ENCODE data around the gene IL21R. TPM values are rescaled to one million over a fixed set of nuclear protein-coding genes. Genes with fewer than 3 reads are reported as not detected.

Gene IL21R
- total and polyA plus RNA-seq, 3 donors from 2014 or later = 0.31 to 2.3 (median 0.87) TPM

DNA sequence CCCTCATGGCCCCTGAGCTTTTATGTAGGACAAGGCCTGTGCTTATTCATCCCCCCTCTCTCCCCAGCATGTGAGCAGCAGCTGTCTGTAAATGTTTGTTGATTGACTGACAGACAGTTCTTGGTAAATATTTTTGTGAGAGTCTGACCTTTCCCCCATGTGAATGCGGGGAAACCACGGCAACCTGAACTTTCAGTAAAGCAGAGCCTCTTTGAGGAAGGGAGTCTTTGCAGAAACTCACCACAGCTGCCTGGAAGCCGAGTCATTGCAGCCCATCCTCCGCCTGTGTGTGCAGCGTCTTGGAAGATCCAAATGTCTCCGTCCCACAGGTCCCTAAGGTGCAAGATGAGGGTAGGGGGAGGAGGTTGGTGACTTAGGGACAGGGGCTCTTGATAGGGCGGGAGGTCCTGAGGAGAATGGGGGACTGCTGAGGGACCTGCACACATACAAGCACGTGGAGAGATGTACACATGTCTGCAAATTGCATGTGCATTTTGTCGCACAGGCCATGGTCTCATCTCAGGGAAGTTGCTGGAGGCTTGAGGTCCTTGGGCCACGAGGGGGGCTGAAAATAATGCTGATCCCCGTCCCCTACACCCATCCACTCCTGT, 23.0 kb upstream of the IL21R start:
- Histone ChIP-seq H3K9me3 (no peaks in the 10 kb centered on the region), H3K36me3 (ENCODE audit: low read depth, missing control alignments) (no peaks in the 10 kb centered on the region), H3K27me3 (no peaks in the 10 kb centered on the region), H3K4me3 (no peak overlapping the region), H3K27ac (no peak overlapping the region), H3K4me1 (peaks cover 2% of the 10 kb centered on the region)
- WGBS, 2 donors = 72 to 80% methylated on average over 10 to 11 of the region's 11 CpGs
- DNase-seq = no peak
- TF ChIP-seq POLR2A (IDR thresholded peaks at IDR 0.05) = no peak
- TF ChIP-seq, protein P1, sequence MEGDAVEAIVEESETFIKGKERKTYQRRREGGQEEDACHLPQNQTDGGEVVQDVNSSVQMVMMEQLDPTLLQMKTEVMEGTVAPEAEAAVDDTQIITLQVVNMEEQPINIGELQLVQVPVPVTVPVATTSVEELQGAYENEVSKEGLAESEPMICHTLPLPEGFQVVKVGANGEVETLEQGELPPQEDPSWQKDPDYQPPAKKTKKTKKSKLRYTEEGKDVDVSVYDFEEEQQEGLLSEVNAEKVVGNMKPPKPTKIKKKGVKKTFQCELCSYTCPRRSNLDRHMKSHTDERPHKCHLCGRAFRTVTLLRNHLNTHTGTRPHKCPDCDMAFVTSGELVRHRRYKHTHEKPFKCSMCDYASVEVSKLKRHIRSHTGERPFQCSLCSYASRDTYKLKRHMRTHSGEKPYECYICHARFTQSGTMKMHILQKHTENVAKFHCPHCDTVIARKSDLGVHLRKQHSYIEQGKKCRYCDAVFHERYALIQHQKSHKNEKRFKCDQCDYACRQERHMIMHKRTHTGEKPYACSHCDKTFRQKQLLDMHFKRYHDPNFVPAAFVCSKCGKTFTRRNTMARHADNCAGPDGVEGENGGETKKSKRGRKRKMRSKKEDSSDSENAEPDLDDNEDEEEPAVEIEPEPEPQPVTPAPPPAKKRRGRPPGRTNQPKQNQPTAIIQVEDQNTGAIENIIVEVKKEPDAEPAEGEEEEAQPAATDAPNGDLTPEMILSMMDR (IDR thresholded peaks at IDR 0.05) = no peak
- intact Hi-C loops (cut with DNase I; ENCODE audit: low total_unique reads) = no loop called here

DNA sequence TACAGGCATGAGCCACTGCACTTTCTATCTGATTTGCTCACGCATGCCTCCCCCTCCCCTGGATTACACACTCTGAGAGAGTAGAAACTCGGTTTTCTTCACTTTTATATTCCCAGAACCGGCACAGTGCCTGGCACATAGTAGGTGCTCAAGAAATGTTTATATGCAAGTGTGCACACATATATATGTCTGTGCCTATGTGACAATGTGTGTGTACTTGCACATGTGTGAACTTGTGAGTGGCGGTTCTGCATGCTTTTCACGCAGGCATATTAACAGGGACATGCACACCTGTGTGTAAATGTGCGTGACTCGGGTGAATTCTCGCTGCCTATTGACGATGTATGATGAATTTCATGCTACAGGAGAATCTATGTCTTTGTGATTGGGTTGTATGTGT, 22.1 kb upstream of the IL21R start:
- Histone ChIP-seq H3K27ac (no peak overlapping the region), H3K4me3 (no peak overlapping the region), H3K9me3 (no peaks in the 10 kb centered on the region), H3K4me1 (no peaks in the 10 kb centered on the region), H3K27me3 (no peaks in the 10 kb centered on the region), H3K36me3 (ENCODE audit: low read depth, missing control alignments) (no peaks in the 10 kb centered on the region)
- 92 to 94% methylated on average over 9 of the region's 9 CpGs for WGBS, 2 donors
- TF ChIP-seq, protein P1 (IDR thresholded peaks at IDR 0.05) = no peak
- no peak for TF ChIP-seq POLR2A (IDR thresholded peaks at IDR 0.05)
- no peak for DNase-seq
- intact Hi-C loops (cut with DNase I; ENCODE audit: low total_unique reads) = no loop called here

DNA sequence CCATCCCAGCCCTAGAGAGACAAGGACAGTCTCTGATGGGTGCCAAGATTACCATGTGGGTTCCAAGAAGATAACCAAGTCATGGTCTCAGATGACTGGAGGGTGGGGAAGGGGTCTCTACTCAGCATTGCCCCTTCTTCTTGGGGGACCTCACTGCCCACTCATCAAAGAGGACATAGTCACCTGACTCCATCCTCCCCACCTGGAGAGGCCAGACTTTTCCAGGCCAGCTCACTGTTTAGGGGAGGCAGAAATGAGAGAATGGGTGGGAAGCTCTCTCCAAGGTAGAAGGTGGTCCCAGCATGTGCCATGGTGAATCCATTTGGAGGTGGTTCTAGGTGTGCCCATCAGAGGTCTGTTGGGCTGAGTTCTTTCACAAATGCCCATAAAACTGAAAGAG, 20.7 kb upstream of the IL21R start:
- intact Hi-C loops (cut with DNase I; ENCODE audit: low total_unique reads) = no loop called here
- H3K4me3 ChIP-seq = no peak overlapping the region
- H3K27ac ChIP-seq = no peak overlapping the region
- H3K4me1 ChIP-seq = no peaks in the 10 kb centered on the region
- no peaks in the 10 kb centered on the region for H3K27me3 ChIP-seq
- no peak for DNase-seq
- no peaks in the 10 kb centered on the region for H3K36me3 ChIP-seq (ENCODE audit: low read depth, missing control alignments)
- TF ChIP-seq, protein P1 (IDR thresholded peaks at IDR 0.05) = no peak
- TF ChIP-seq POLR2A (IDR thresholded peaks at IDR 0.05) = no peak
- H3K9me3 ChIP-seq = no peaks in the 10 kb centered on the region

DNA sequence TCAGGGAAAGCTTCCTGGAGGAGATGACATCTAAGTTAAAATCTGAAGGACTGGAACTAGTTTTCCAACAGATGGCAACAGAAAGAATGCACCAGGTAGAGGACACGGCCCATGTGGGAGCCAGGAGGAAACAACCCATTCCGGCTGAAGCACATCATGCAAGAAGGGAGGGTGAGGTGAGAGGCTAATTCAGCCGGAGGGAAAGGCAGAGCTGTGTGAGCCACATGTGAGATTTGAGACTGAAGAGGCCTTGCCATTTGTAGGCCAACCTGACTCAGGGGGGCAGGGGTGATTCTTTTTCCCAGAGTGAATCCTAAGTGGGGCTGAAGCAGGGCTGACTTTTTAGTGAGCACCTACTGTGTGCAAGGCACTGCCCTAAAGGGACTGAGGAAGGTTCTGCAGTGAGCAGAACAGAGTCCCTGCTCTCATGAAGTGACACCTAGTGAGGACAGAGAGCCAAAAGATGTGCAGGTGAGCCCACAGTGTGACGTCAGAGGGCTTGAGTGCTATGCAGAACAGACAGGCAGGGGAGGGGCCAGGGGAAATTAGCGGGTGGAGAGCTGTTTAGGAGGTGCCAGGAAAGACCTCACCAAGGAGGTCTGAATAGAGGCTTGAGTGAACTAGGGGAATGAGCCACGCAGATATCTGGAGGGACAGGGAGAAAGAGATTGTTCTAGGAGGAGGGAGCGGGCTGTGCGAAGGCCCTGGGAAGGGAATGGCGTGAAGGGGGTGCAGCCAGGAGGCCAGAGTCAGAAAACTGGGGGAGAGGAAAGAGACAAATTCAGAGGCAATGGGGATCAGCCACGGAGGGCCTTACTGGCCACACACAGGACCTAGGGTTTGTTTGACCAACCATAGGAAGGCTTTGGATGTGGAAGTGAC, 19.8 kb upstream of the IL21R start:
- TF ChIP-seq POLR2A (IDR thresholded peaks at IDR 0.05) = no peak
- TF ChIP-seq, protein P1 (IDR thresholded peaks at IDR 0.05) = no peak
- no peaks in the 10 kb centered on the region for H3K27me3 ChIP-seq
- no peak overlapping the region for H3K27ac ChIP-seq
- no peak overlapping the region for H3K4me3 ChIP-seq
- H3K4me1 ChIP-seq = no peaks in the 10 kb centered on the region
- no peaks in the 10 kb centered on the region for H3K9me3 ChIP-seq
- DNase-seq = no peak
- intact Hi-C loops (cut with DNase I; ENCODE audit: low total_unique reads) = no loop called here
- no peaks in the 10 kb centered on the region for H3K36me3 ChIP-seq (ENCODE audit: low read depth, missing control alignments)
- WGBS, 2 donors = 71 to 77% methylated on average over 10 of the region's 10 CpGs
